Medulla oblongata (tissue), 1 donor: Measurements from ENCODE around the gene MYRFL.
A peak's percentile ranks its signal among the peaks of the same experiment; 100 is the strongest.

ENCODE experiments used
- DNase-seq: peaks from one replicate; pipeline ENCODE4 v3.0.0-alpha.2; 2015; ENCODE audit errors: extremely low spot score

MYRFL gene

DNA sequence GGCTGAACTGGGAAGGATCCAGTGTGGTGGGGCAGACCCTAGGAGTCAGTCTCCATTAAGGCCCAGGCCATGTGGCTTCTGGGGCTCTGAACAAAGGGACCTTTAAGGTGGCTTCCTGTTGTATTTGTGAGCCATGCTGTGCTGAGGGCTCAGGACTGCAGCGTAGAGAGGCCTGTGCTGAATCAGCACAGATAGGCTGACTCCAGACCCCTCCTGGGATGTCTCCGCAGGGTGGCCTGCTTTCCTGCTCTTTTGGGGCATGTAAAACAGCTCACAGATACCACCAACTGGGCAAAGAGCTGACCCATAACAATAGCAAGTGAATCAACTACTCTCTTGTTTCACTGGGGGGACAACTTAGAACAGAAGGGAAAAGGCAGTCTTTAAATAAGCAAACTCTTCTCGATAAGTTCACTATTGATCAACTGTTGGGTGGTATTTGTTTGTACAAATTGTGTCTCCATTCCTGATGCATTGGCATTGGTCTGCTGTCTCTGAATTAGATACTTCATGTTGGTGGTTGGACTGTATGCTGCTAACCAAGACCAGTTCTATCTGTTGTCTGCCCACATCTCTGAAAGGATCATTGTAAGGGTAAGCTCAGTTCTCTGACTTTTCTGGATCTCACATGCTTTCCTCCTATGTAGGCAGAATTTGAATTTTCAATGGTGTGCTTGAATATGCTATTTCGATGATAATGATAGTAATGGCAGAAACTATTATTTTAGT, 71.8 kb downstream of the MYRFL start:
- DNase-seq: no peak

GRCh38 chr12:69897744-69898143, 72.7 kb downstream of the MYRFL start:
- peak; percentile 40 for DNase-seq

- DNase-seq: no peak
Observed at GRCh38 chr12:69898236-69898635, 73.2 kb downstream of the MYRFL start.

GRCh38 chr12:69900720-69901131, 75.7 kb downstream of the MYRFL start:
- peak; percentile 88 for DNase-seq

DNA sequence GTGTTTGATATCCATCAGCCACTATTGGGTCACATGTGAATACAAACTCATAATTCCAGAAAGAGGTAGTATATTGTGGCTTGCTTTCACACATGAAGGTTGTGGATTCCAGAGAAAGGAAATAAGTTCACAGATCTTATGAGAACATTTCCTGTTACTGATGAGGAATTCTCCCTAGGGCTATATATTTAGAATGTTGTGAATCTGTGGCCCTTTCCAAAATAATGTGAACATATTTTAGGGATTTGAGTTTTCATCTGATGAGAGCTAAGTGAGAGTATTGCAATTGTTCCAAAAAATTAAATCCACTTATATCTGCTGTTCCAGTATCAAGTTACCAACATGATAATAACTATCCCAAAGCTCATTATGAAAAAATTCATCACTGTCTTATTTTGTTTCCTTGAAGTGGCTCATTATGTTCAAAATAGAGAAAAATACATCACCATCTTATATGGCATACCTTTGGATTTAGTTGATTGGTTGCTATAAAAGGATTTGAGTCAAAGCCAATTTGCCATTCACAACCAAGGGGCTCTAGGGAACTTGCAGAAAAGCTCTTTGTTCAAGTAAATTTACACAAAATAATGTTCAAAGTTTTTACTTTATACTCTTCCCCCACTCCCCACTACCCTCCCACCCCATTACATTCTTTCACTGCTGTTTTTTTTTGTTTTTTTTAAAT, 76.3 kb downstream of the MYRFL start:
- DNase-seq: no peak

DNA sequence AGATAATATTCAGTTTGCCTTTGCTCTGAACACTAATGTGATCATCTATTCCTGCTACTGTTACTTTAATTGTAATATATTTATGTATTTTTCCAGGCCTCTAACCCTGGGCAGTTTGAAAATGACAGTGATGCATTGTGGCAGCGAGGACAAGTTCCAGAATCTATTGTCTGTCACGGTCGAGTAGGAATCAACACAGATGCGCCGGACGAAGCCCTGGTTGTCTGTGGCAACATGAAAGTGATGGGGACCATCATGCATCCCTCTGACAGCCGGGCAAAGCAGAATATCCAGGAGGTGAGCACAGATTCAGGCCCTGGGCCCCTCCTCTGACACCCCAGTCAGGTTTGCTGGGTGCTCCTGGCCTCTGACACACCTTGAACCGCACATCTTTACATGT, 78.5 kb downstream of the MYRFL start:
- no peak for DNase-seq

DNA sequence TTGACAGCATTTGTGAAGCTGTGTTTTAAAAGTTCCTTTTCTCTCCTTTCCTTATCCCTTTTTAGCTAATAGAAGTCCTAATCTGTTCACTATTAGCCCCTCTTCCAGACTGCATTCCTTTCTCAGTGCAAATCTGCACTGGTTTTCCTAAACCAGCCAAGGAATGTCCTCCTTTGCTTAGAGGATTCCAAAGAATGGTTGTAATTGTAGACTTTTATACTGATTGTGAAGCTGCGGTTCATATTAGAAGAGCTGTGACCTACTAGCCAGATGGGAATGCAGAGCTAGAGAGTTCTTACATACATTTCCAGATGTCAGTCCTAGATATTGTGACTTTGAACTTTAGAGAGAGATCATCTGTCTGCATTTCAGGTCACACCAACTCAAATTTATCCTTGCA, 79.8 kb downstream of the MYRFL start:
- no peak for DNase-seq

- no peak for DNase-seq
Observed at GRCh38 chr12:69905801-69906200, 80.8 kb downstream of the MYRFL start.

DNA sequence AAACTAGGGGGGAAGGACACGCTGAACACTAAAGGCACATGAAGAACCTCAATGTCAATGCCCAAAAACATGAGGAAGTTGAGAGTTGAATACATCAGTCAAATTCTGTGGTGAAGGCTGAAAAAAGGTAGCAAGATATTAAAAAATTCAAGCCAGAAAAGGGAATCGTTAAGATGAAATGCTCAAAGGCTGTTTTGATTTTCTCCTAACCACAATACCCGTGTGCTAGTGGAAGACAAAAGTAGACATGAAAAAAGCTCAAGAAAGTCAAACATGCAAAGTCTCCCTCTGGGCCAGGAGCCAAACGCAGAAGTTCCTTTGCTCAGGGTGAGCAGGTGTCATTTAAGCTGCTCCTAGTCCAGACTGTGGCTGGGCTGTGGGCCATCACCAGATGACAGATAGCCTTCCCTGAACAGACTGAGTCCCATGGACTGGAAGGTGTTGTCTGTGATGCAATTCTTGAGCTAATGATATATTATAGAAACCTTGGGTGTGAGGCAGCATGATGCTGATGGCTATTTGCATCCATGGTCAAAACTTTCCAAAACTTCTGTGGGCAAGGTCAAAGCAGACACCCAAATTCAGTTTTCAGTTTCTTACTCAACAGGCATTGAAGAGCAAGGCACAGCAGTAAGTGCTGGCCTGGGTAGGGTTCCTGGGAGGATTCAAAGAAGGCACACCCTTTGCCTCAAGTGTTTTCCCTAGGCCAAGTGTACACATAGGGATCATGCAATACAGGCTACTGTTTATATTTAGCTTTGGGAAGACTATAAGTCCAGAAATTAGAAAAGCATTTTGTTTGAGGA, 81.6 kb downstream of the MYRFL start:
- DNase-seq: no peak

GRCh38 chr12:69908203-69908602, 83.2 kb downstream of the MYRFL start:
- no peak for DNase-seq

DNA sequence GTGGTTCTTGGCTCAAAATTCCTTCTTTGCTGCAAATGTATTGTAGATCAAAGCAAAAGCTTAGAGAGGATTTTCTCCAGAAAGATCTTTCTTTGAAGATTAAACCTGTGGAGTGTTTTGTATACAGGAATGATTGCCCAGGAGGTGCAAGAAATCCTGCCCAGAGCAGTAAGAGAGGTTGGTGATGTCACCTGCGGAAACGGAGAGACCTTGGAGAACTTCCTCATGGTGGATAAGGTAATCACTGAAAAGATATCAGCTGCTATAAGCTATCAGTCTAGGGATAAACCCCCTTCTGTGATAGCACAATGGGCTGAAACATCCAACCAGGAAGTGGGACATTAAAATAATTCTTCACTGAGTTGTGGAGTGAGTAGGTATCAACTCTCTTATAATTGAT, 85.7 kb downstream of the MYRFL start:
- no peak for DNase-seq

- no peak for DNase-seq
Observed at GRCh38 chr12:69913526-69913925, 88.5 kb downstream of the MYRFL start.

GRCh38 chr12:69915964-69916363, 90.9 kb downstream of the MYRFL start:
- DNase-seq: no peak

- peak; percentile 42 for DNase-seq
Observed at GRCh38 chr12:69916544-69917235, 91.7 kb downstream of the MYRFL start.

GRCh38 chr12:69918287-69918686, 93.3 kb downstream of the MYRFL start:
- no peak for DNase-seq

GRCh38 chr12:69919495-69919894, 94.5 kb downstream of the MYRFL start:
- DNase-seq: no peak

DNA sequence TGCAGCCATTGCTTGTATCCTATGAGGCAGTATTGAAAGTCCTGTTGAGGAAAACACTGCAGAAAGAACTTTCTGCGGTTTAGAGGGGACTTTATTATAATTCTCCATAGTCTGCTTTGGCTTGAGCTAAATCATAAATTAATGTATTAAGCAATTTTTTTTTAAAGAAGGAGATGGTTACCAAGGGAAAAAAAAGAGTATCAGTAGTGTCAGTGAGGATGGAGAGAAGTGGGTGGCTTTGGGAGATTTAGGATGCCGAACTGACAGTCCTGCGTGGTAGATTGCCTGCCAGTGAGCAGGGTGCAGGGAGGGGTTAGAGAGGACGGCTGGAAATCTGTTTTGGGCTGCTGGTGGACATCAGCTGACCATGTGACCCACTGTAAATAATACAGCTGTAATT, 96.8 kb downstream of the MYRFL start:
- DNase-seq: no peak

DNA sequence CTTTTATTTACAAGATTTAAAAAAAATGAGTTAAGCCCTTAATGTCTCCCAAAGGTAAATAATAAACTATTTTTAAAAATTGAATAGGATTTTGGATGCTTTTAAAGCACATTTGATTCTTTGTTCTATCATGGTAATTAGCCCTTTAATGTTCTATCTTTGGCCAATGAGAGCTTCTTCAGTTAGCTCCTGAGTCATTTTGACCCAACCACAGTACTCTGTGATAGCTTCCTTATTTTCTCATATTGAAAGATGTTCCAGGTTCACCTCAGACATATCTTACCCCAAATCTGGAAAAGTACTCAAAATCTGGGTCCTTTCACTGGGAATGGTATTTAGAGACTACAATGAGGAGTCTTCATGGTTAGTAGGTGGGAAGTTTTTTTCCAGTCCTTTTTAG, 98.0 kb downstream of the MYRFL start:
- DNase-seq: no peak

DNA sequence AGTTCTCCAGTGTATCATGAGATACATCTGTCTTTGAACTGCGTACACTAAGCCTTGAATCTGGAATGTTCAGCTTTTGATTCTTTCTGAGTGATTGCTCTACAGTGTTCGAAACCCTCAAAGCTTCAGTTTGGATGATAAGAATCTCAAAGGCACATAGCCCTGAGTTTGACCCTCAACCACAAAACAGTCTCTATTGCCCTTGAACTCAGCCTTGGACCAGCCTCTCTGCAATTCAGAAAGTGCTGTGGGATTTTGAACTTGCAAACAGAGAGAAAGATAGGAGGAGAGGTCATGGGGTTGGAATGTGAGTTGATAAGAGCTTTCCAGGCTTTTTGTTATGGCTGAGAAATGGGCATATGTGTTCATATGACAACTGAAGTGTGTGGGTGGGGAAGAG, 100.3 kb downstream of the MYRFL start:
- no peak for DNase-seq

DNA sequence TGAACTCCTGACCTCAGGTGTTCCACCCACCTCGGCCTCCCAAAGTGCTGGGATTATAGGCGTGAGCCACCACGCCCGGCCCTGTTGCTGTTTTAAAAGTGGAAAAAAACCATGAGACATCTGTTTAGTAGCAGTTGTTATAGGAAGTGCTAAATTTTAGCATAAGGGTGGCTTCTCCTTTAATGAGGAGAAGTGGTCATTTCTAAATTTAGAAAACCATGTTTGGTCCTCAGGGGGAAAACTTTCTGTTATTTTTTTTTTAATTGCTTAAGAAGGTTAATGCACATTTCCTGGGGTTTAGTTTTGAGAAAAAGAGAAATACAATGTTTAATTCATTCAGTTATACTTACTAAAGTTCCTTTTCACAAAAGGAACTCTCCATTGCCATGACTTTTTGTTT, 102.1 kb downstream of the MYRFL start:
- no peak for DNase-seq

GRCh38 chr12:69929125-69929524, 104.1 kb downstream of the MYRFL start:
- no peak for DNase-seq

DNA sequence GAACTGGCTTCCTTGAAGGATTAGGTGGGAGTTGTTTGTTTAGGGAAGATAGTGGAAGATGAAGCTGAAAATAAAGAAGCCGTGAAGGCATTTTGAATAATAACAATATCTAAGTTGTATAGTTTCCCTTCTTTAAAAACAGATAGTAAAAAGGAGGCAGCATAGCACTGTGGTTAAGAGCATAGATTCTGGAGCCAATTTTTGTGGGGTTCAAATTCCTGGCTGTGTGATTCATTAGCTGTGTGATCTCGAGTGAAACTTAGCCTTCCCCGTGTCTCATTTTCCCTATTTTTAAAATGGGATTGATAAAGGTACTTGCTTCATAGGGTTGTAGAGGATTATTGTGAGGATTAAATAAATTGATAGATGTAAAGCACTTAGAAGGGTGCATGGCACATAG, 104.5 kb downstream of the MYRFL start:
- no peak for DNase-seq
